GM12878 (cell line): Measurements from ENCODE around the gene DMD. TPM values are rescaled to one million over a fixed set of nuclear protein-coding genes. Genes with fewer than 3 reads are reported as not detected.

Experiments used
- ATAC-seq: fragments of 200-7000 bp; cut with Tn5 transposase; 3 replicates; pipeline ENCODE4 v1.9.1; 2020; ENCODE audit warnings: mild to moderate bottlenecking, moderate library complexity
- BruUV-seq: library from RNA; stranded (reverse); fragments of 400-500 nt; replicated peaks from 2 replicates; lab custom pipeline; 2021; lab: Mats Ljungman, UMichigan
- CTCF ChIA-PET: fragments of 300-600 bp; sonication (Branson Sonifier 250); formaldehyde crosslinking; extraction: SDS; loops from one replicate; lab custom pipeline; 2021; ENCODE audit warnings: inconsistent platforms; lab: Yijun Ruan, JAX
- POLR2A ChIA-PET: fragments of 350-600 bp; formaldehyde crosslinking; extraction: SDS; loops from one replicate; lab custom pipeline; 2021; ENCODE audit warnings: inconsistent platforms; lab: Charles Lee
- RAD21 ChIA-PET: fragments of 300-600 bp; sonication (Branson Sonifier 250); formaldehyde crosslinking; loops from one replicate; lab custom pipeline; 2023; ENCODE audit warnings: antibody characterized with exemption; ENCODE audit not compliant: unreplicated experiment; lab: Charles Lee
- SMC1A ChIA-PET: fragments of 300-600 bp; sonication (Branson Sonifier 250); formaldehyde crosslinking; loops from one replicate; lab custom pipeline; 2023; ENCODE audit not compliant: unreplicated experiment, uncharacterized antibody; lab: Charles Lee
- DNase-seq: peaks from one replicate; pipeline ENCODE4 v3.0.0-alpha.2; 2011; ENCODE audit warnings: low read depth, low spot score
- FAIRE-seq: peaks from 3 replicates; lab custom pipeline; 2011; peaks lifted over from hg19 to GRCh38; lab: Jason Lieb, UNC
- H2AFZ ChIP-seq: 2 replicates; pipeline ENCODE4 v1.6.0; 2011; ENCODE audit warnings: low read depth, low read length, control low read depth; ENCODE audit not compliant: control insufficient read depth
- H3K27ac ChIP-seq: 2 replicates; pipeline ENCODE4 v1.5.1; 2011; ENCODE audit warnings: control low read depth; ENCODE audit not compliant: control insufficient read depth, insufficient read depth
- H3K27me3 ChIP-seq, 2 experiments: replicated peaks in 1 of 2; 2 replicates each; pipeline versions ENCODE4 v1.6.0 to v1.6.1; 2011; ENCODE audit warnings: low read length in 1 of 2; ENCODE audit not compliant: control insufficient read depth in 2 of 2, insufficient read depth in 2 of 2
- H3K36me3 ChIP-seq, 2 experiments: 2 replicates each; pipeline ENCODE4 v1.5.1; 2011; ENCODE audit warnings: low read length in 1 of 2; ENCODE audit not compliant: control insufficient read depth in 2 of 2, insufficient read depth in 2 of 2
- H3K4me1 ChIP-seq: 2 replicates; pipeline ENCODE4 v1.6.1; 2011; ENCODE audit warnings: mild to moderate bottlenecking, low read length, moderate library complexity, mixed read lengths; ENCODE audit not compliant: control insufficient read depth, insufficient read depth
- H3K4me2 ChIP-seq: 2 replicates; pipeline ENCODE4 v1.6.0; 2011; ENCODE audit warnings: control low read depth; ENCODE audit not compliant: control insufficient read depth, insufficient read depth
- H3K4me3 ChIP-seq: fragments of 200-600 bp; sonication (generic); 2 replicates; pipeline ENCODE4 v1.5.1; 2016
- H3K79me2 ChIP-seq: 2 replicates; pipeline ENCODE4 v1.6.0; 2011; ENCODE audit warnings: low read length; ENCODE audit not compliant: control insufficient read depth, insufficient read depth
- H3K9ac ChIP-seq: 2 replicates; pipeline ENCODE4 v1.8.0; 2011; ENCODE audit warnings: low read length, control low read depth, mixed read lengths; ENCODE audit not compliant: control insufficient read depth, insufficient read depth
- H3K9me3 ChIP-seq: replicated peaks from 3 replicates; pipeline ENCODE4 v1.5.1; 2011; ENCODE audit warnings: mild to moderate bottlenecking, low read length; ENCODE audit not compliant: control insufficient read depth, insufficient read depth
- H4K20me1 ChIP-seq: 2 replicates; pipeline ENCODE4 v1.6.0; 2011; ENCODE audit not compliant: control insufficient read depth, insufficient read depth
- CEBPB ChIP-seq, 2 experiments: fragments of 150-350 bp in 1 of 2; IDR thresholded peaks; 2 replicates each; pipeline ENCODE4 v1.6.1; 2012 to 2014; ENCODE audit warnings: low read depth in 2 of 2, low read length in 2 of 2, borderline replicate concordance in 1 of 2, inconsistent platforms in 1 of 2
- CHD1 ChIP-seq: IDR thresholded peaks from 2 replicates; pipeline ENCODE4 v1.6.1; 2012; ENCODE audit warnings: low read depth, low read length, improper control_type of control experiment
- CHD4 ChIP-seq: fragments of 200-600 bp; sonication (generic); IDR thresholded peaks from 2 replicates; pipeline ENCODE4 v1.6.1; 2016; ENCODE audit warnings: mild to moderate bottlenecking
- IKZF2 ChIP-seq, 2 experiments: fragments of 450-650 bp; IDR thresholded peaks; 2 replicates each; pipeline ENCODE4 v1.6.1; 2017; ENCODE audit warnings: mild to moderate bottlenecking in 2 of 2, moderate library complexity in 2 of 2
- POLR2A ChIP-seq: IDR thresholded peaks from 2 replicates; pipeline ENCODE4 v1.6.1; 2011; ENCODE audit warnings: low read depth, mild to moderate bottlenecking, low read length
- RCOR1 ChIP-seq: conservative IDR thresholded peaks from 2 replicates; pipeline ENCODE4 v1.6.1; 2012; ENCODE audit warnings: low read depth, low read length, improper control_type of control experiment
- SIN3A ChIP-seq: IDR thresholded peaks from 2 replicates; pipeline ENCODE4 v1.6.1; 2012; ENCODE audit warnings: low read depth, low read length, improper control_type of control experiment
- SMARCA5 ChIP-seq: fragments of 450-650 bp; IDR thresholded peaks from 2 replicates; pipeline ENCODE4 v1.6.1; 2017; ENCODE audit warnings: mild to moderate bottlenecking
- SUZ12 ChIP-seq: fragments of 200-600 bp; sonication (generic); IDR thresholded peaks from one replicate; pipeline ENCODE4 v1.6.1; 2018; ENCODE audit warnings: antibody characterized with exemption, mild to moderate bottlenecking; ENCODE audit not compliant: unreplicated experiment
- ZBTB40 ChIP-seq: fragments of 450-650 bp; IDR thresholded peaks from 2 replicates; pipeline ENCODE4 v1.6.1; 2016; ENCODE audit warnings: mild to moderate bottlenecking, moderate library complexity, borderline replicate concordance
- ZNF207 ChIP-seq: fragments of 450-650 bp; IDR thresholded peaks from 2 replicates; pipeline ENCODE4 v1.6.1; 2014; ENCODE audit warnings: antibody characterized with exemption, mild to moderate bottlenecking, borderline replicate concordance
- ZNF217 ChIP-seq: fragments of 450-650 bp; IDR thresholded peaks from 2 replicates; pipeline ENCODE4 v1.6.1; 2017; ENCODE audit warnings: antibody characterized with exemption, mild to moderate bottlenecking
- ZNF384 ChIP-seq: IDR thresholded peaks from 2 replicates; pipeline ENCODE4 v1.6.1; 2012; ENCODE audit warnings: low read depth, mild to moderate bottlenecking, low read length, improper control_type of control experiment, borderline replicate concordance
- ZZZ3 ChIP-seq: IDR thresholded peaks from 2 replicates; pipeline ENCODE4 v1.6.1; 2011; ENCODE audit warnings: low read depth; ENCODE audit not compliant: control insufficient read depth, insufficient read length
- WGBS: methylation state at CpG from one replicate; pipeline ENCODE4 v1.1.6; 2016; ENCODE audit warnings: low lambda C conversion rate; ENCODE audit not compliant: insufficient replicate concordance, insufficient coverage; ENCODE audit errors: missing lambda C conversion rate; 5-methylcytosine and 5-hydroxymethylcytosine counted together
- in situ Hi-C: fragments of 300-500 bp; cut with MboI; formaldehyde crosslinking; loops from 9 replicates; pipeline ENCODE4 v1.14.3; 2018; ENCODE audit warnings: mixed read lengths
- intact Hi-C: fragments of 100-400 bp; cut with micrococcal nuclease; formaldehyde crosslinking; loops from one replicate; pipeline ENCODE4 v1.14.2; 2022; ENCODE audit not compliant: unreplicated experiment
- polyA plus RNA-seq, 11 experiments: library from polyadenylated mRNA; depleted of rRNA in 4 of 11; unstranded in 6 of 11; stranded (reverse) in 5 of 11; fragments of >200 nt; fragmentation: Nextera tagmentation in 4 of 11; fragmentation: Illumina TruSeq in 1 of 11; extraction: Ambion mirVana in 4 of 11; extraction: Trizol in 1 of 11; gene quantifications; 1 replicate in 1 of 11; 2 replicates in 10 of 11; pipeline versions ENCODE4 v1.2.1 to v1.2.3, GENCODE V29; 2011 to 2016; ENCODE audit warnings: inconsistent platforms in 2 of 11, missing spikeins in 2 of 11, low read depth in 1 of 11
- total RNA-seq, 4 experiments: library from RNA; depleted of rRNA in 3 of 4; stranded (reverse); fragments of >200 nt in 3 of 4; fragmentation: Illumina TruSeq in 1 of 4; extraction: Trizol in 1 of 4; gene quantifications; 2 replicates each; pipeline versions ENCODE4 v1.2.1 to v1.2.3, GENCODE V29; 2013 to 2021

DMD gene
- total and polyA plus RNA-seq, 10 of the 15 experiments (the other 5 are each of a cell fraction or from before 2014, with no cell fraction given) = 1.4 to 24.3 (median 4.3) TPM

GRCh38 chrX:31367816-31368215 is 1843.5 kb downstream of the DMD start:
- 0% methylated on average over 3 of the region's 3 CpGs for WGBS
- FAIRE-seq = no peak
- no peak for DNase-seq
- TF ChIP-seq SIN3A (no peak), ZNF207 (no peak), SMARCA5 (no peak), IKZF2 (IDR thresholded peaks at IDR 0.05) (no peak), CHD1 (no peak), CHD4 (no peak), ZNF217 (no peak), POLR2A (no peak), ZBTB40 (no peak), CEBPB (IDR thresholded peaks at IDR 0.05; ENCODE audit: borderline replicate concordance in 1 of 2, low read depth in 2 of 2, low read length in 2 of 2) (no peak), SUZ12 (no peak), RCOR1 (no peak), ZNF384 (no peak), ZZZ3 (no peak)
- TF ChIP-seq, all 136 proteins: peak for 0
- no peaks in the 10 kb centered on the region for H3K79me2 ChIP-seq
- SMC1A ChIA-PET = no interaction called here
- H4K20me1 ChIP-seq = no peaks in the 10 kb centered on the region
- no peaks in the 10 kb centered on the region for H3K9me3 ChIP-seq
- no peaks in the 10 kb centered on the region for H3K36me3 ChIP-seq
- RAD21 ChIA-PET = no interaction called here
- no peak overlapping the region for H2AFZ ChIP-seq
- no peak for ATAC-seq
- H3K27me3 ChIP-seq = no peaks in the 10 kb centered on the region
- H3K27ac ChIP-seq = no peak overlapping the region
- no peaks in the 10 kb centered on the region for H3K4me1 ChIP-seq
- intact Hi-C loops = no loop called here
- in situ Hi-C loops = no loop called here
- POLR2A ChIA-PET = no interaction called here
- CTCF ChIA-PET = no interaction called here
- no peak overlapping the region for H3K9ac ChIP-seq
- H3K4me2 ChIP-seq = no peak overlapping the region
- no peak overlapping the region for H3K4me3 ChIP-seq
- BruUV-seq = no TSS peak
